Esophagus (tissue), 2 donors: ENCODE measurements around the gene CDC16. TPM values are rescaled to one million over a fixed set of nuclear protein-coding genes. Genes with fewer than 3 reads are reported as not detected.
"Not testable (repeated sequence)": the region's sequence is repeated elsewhere in the genome, so short reads cannot be mapped to it uniquely, and the experiment has no call there.

Source experiments
- H3K27ac ChIP-seq, 2 donors: one replicate each; pipeline ENCODE4 v1.5.1; 2013; ENCODE audit warnings: low read depth in 2 of 2, mild to moderate bottlenecking in 2 of 2, inconsistent platforms in 1 of 2, low read length in 1 of 2, moderate library complexity in 1 of 2
- H3K27me3 ChIP-seq, 2 donors: one replicate each; pipeline ENCODE4 v1.6.1; 2013; ENCODE audit warnings: low read length in 2 of 2, control low read depth in 1 of 2, mild to moderate bottlenecking in 1 of 2; ENCODE audit not compliant: insufficient read depth in 2 of 2, control insufficient read depth in 1 of 2
- H3K36me3 ChIP-seq, 2 donors: one replicate each; pipeline ENCODE4 v1.6.1; 2013; ENCODE audit warnings: low read length in 1 of 2; ENCODE audit not compliant: control insufficient read depth in 2 of 2, insufficient read depth in 2 of 2
- H3K4me1 ChIP-seq, 2 donors: one replicate each; pipeline ENCODE4 v1.6.1; 2013; ENCODE audit warnings: low read length in 1 of 2; ENCODE audit not compliant: control insufficient read depth in 2 of 2, insufficient read depth in 2 of 2
- H3K4me3 ChIP-seq, 2 donors: one replicate each; pipeline ENCODE4 v1.5.1; 2013; ENCODE audit warnings: low read length in 2 of 2, mild to moderate bottlenecking in 2 of 2, low read depth in 1 of 2, moderate library complexity in 1 of 2
- H3K9me3 ChIP-seq, 2 donors: one replicate each; pipeline ENCODE4 v1.6.1; 2013; ENCODE audit warnings: mild to moderate bottlenecking in 2 of 2, low read depth in 1 of 2, low read length in 1 of 2, moderate library complexity in 1 of 2; ENCODE audit not compliant: control insufficient read depth in 2 of 2, insufficient read depth in 1 of 2
- WGBS, 2 donors: extraction: QIAGEN DNeasy Blood & Tissue Kit; methylation state at CpG; one replicate each; pipeline ENCODE4 v1.1.7; 2013; 5-methylcytosine and 5-hydroxymethylcytosine counted together
- polyA plus RNA-seq, 2 donors: library from polyadenylated mRNA; stranded (reverse); fragments of 200-250 nt; gene quantifications; one replicate each; pipeline ENCODE4 v1.2.3, GENCODE V29; 2013
- donor health status: healthy with polysubstance abuse.
- donor health status: Bipolar disorder and iron deficiency.

The CDC16 gene
- polyA plus RNA-seq, 2 donors, result 33.4 to 36.1 TPM

GRCh38 chr13:114257014-114257413, 22.3 kb downstream of the CDC16 start:
- H3K27ac ChIP-seq, result no peak overlapping the region
- WGBS, 2 donors, result 94 to 98% methylated on average over 4 of the region's 4 CpGs
- H3K4me1 ChIP-seq, result no peaks in the 10 kb centered on the region
- no peak overlapping the region for H3K4me3 ChIP-seq
- peaks cover 4 to 8% of the 10 kb centered on the region in 2 donors for H3K36me3 ChIP-seq
- H3K27me3 ChIP-seq, result no peaks in the 10 kb centered on the region
- H3K9me3 ChIP-seq, result no peaks in the 10 kb centered on the region

DNA sequence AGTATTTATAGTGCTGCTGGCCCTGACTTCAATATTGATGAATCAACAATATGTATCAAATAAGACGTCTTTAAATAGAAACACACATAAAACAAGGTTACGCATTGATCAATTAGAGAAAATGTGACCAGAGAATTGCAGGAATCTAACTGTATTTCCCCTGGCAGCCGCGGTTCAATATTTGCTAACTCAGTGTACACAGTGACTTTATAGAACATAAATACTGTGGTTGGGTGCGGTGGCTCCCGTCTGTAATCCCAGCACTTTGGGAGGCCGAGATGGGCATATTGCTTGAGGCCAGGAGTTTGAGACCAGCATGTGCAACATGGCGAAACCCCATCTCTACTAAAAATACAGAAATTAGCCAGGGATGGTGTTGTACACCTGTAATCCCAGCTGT, 23.9 kb downstream of the CDC16 start:
- Histone ChIP-seq H3K4me3 (no peak overlapping the region), H3K9me3 (no peaks in the 10 kb centered on the region), H3K27ac (no peak overlapping the region), H3K27me3 (no peaks in the 10 kb centered on the region), H3K4me1 (no peaks in the 10 kb centered on the region), H3K36me3 (peaks cover 7 to 16% of the 10 kb centered on the region in 2 donors)
- 84 to 94% methylated on average over 8 of the region's 8 CpGs for WGBS, 2 donors

GRCh38 chr13:114259374-114259773, 24.7 kb downstream of the CDC16 start:
- WGBS, 2 donors, result 70 to 86% methylated on average over 7 of the region's 7 CpGs
- Histone ChIP-seq H3K9me3 (no peaks in the 10 kb centered on the region), H3K4me1 (no peaks in the 10 kb centered on the region), H3K4me3 (no peak overlapping the region), H3K36me3 (peaks cover 7 to 18% of the 10 kb centered on the region in 2 donors), H3K27ac (no peak overlapping the region), H3K27me3 (no peaks in the 10 kb centered on the region)

- Histone ChIP-seq H3K27me3 (no peaks in the 10 kb centered on the region), H3K9me3 (no peaks in the 10 kb centered on the region), H3K4me3 (no peak overlapping the region), H3K27ac (no peak overlapping the region), H3K36me3 (peaks cover 7 to 18% of the 10 kb centered on the region in 2 donors), H3K4me1 (no peaks in the 10 kb centered on the region)
- 65 to 77% methylated on average over 4 of the region's 4 CpGs for WGBS, 2 donors
Observed at GRCh38 chr13:114259974-114260373, 25.3 kb downstream of the CDC16 start.

DNA sequence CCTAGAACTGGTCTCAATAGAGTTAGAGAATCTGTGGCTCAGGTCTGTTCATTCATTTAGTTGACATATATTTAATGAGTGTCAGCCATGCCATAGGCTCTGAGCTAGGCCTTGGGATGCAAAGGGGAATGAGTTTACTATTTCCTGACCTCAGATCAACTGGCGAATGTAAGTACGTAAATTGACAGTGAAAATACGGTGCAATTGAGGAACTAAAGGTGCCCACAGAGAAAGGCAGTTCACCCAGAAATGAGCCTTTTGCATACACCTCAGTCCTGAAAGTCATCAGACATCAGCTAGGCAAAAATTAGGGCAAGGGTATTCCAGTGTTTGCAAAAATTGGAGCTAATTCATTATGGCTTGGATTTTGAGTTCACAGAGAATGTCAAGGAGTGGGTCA, 26.1 kb downstream of the CDC16 start:
- H3K9me3 ChIP-seq, result no peaks in the 10 kb centered on the region
- H3K27ac ChIP-seq, result no peak overlapping the region
- H3K4me3 ChIP-seq, result no peak overlapping the region
- no peaks in the 10 kb centered on the region for H3K27me3 ChIP-seq
- H3K36me3 ChIP-seq, result peaks cover 7 to 18% of the 10 kb centered on the region in 2 donors
- 90% methylated on average over 3 of the region's 3 CpGs for WGBS, 2 donors
- no peaks in the 10 kb centered on the region for H3K4me1 ChIP-seq

DNA sequence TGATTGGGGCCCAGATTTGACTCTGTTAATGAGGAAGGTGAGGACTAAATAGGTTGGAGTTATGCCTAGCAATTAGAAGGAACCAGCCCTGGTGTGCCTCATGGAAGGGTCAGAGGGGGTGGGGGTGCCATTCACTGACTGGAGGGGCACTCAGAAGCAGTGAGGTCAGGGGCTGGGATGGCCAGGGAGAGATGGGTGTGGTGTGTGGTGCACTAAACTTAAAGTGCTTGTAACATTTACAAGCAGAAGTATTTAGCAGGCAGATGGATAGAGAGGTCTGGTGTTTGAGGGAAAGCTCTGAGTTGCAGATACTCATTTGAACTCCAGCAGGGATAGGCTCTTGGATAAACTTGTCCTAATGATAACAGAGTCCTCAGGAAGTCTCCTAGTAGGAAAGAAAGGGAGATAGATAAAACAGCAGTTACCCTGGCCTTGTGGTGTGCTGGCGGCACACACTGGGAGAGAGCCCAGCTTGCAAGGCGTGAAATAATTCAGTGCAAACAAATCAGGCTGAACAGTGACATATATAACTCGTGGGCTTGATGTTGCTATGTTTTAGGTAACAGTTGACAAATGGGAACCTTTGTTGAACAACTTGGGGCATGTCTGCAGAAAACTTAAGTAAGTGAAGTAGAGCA, 26.8 kb downstream of the CDC16 start:
- WGBS, 2 donors, result 53 to 66% methylated on average over 3 of the region's 3 CpGs
- H3K9me3 ChIP-seq, result no peaks in the 10 kb centered on the region

DNA sequence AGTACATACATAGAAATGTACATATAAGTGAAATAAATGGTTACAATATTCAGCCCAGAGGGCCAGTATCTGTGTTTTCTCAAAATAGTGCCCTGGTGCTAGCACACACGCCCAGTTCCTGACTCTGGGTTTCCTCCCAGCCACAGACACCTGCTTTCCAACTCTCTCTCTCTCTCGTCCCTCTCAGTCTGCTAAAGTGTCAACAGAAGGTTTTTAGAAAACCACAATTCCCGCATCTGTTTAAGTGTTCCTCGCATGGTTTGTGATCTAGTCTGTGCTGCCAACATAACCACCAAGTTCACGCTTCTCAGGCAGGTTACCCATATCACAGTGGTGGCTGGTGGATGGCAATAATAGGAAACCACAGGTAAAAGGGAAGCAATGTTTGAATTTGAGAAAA, 28.9 kb downstream of the CDC16 start:
- Histone ChIP-seq H3K36me3 (peaks cover 7 to 23% of the 10 kb centered on the region in 2 donors), H3K27me3 (no peaks in the 10 kb centered on the region), H3K9me3 (no peaks in the 10 kb centered on the region), H3K27ac (no peak overlapping the region), H3K4me3 (no peak overlapping the region), H3K4me1 (no peaks in the 10 kb centered on the region)
- 73 to 82% methylated on average over 5 of the region's 5 CpGs for WGBS, 2 donors

More for the DNA sequence above, 26.8 kb downstream of the CDC16 start:
- Histone ChIP-seq H3K4me1 (no peaks in the 10 kb centered on the region), H3K27ac (no peak overlapping the region), H3K4me3 (no peak overlapping the region), H3K27me3 (no peaks in the 10 kb centered on the region), H3K36me3 (peaks cover 7 to 22% of the 10 kb centered on the region in 2 donors)

DNA sequence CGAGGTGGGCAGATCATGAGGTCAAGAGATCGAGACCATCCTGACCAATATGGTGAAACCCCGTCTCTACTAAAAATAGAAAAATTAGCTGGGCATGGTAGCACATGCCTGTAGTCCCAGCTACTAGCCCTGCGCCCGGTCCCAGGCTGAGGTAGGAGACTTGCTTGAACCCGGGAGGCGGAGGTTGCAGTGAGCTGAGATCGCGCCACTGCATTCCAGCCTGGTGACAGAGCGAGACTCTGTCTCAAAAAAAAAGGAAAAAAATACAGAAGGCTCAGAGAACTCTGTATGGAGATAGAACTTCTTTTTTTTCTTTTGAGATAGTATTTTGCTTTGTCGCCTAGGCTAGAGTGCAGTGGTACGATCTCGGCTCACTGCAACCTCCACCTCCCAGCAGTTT, 29.6 kb downstream of the CDC16 start:
- H3K27ac ChIP-seq, H3K4me3 ChIP-seq, H3K9me3 ChIP-seq, H3K4me1 ChIP-seq, H3K27me3 ChIP-seq: not testable (repeated sequence)
- peaks cover 8 to 27% of the 10 kb centered on the region in 2 donors for H3K36me3 ChIP-seq
- WGBS, 2 donors, result 96 to 98% methylated on average over 13 of the region's 13 CpGs

- 90 to 92% methylated on average over 8 of the region's 8 CpGs for WGBS, 2 donors
- no peak overlapping the region for H3K4me3 ChIP-seq
- H3K36me3 ChIP-seq, result peaks cover 8 to 24% of the 10 kb centered on the region in 2 donors
- no peak overlapping the region for H3K27ac ChIP-seq
- no peaks in the 10 kb centered on the region for H3K27me3 ChIP-seq
- H3K4me1 ChIP-seq, result no peaks in the 10 kb centered on the region
- no peaks in the 10 kb centered on the region for H3K9me3 ChIP-seq
Observed at GRCh38 chr13:114264886-114265611, 30.4 kb downstream of the CDC16 start.

DNA sequence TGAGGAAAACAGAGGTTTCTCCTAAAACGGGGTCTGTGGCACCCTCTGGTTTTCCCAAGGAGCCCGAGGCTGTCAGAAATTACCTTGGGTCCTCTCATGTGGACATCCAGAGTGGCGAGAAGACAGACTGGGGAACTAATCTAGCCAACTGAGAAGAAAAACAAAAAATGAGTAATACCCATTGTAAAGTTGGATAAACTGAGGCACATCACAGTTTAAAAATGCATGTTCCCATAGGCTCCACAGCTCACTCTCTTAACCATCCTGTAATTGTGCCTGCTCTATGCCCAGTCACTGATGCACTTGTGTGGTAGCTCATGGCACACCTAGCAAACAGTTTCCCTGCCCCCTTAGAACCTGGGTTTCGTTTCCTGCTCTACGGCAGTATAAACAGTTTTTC, 31.5 kb downstream of the CDC16 start:
- Histone ChIP-seq H3K36me3 (peaks cover 11 to 23% of the 10 kb centered on the region in 2 donors), H3K9me3 (no peaks in the 10 kb centered on the region), H3K27ac (no peak overlapping the region), H3K4me3 (no peak overlapping the region), H3K4me1 (no peaks in the 10 kb centered on the region), H3K27me3 (no peaks in the 10 kb centered on the region)
- 93 to 98% methylated on average over 5 of the region's 5 CpGs for WGBS, 2 donors
